Measurements from ENCODE around the gene RCN1.

Gene RCN1

GRCh38 chr11:32081129-32081641 is 9.7 kb upstream of the RCN1 start:
- Histone ChIP-seq H3K9ac (ENCODE audit: low read depth, low read length) (no peak overlapping the region), H3K27me3 (ENCODE audit: control insufficient read depth, insufficient read depth, low read length) (peaks cover 4% of the 10 kb centered on the region), H3K36me3 (ENCODE audit: insufficient read depth, low read length) (no peaks in the 10 kb centered on the region), H3K4me3 (ENCODE audit: low read length) (no peak overlapping the region), H3K4me2 (ENCODE audit: low read length) (no peak overlapping the region), H3K4me1 (ENCODE audit: control insufficient read depth, insufficient read depth, low read length) (peaks cover 10% of the 10 kb centered on the region), H3K9me3 (replicated peaks; ENCODE audit: low read length) (no peaks in the 10 kb centered on the region)

- no peak overlapping the region for H3K4me2 ChIP-seq (ENCODE audit: low read length)
- peaks cover under 1% of the 10 kb centered on the region for H3K27me3 ChIP-seq (ENCODE audit: control insufficient read depth, insufficient read depth, low read length)
- H3K36me3 ChIP-seq (ENCODE audit: insufficient read depth, low read length), result no peaks in the 10 kb centered on the region
- H3K4me3 ChIP-seq (ENCODE audit: low read length), result no peak overlapping the region
- H3K9ac ChIP-seq (ENCODE audit: low read depth, low read length), result no peak overlapping the region
- peaks cover 10% of the 10 kb centered on the region for H3K4me1 ChIP-seq (ENCODE audit: control insufficient read depth, insufficient read depth, low read length)
- no peaks in the 10 kb centered on the region for H3K9me3 ChIP-seq (replicated peaks; ENCODE audit: low read length)
Measured at GRCh38 chr11:32081901-32082300, 9.0 kb upstream of the RCN1 start.

- Histone ChIP-seq H3K36me3 (ENCODE audit: insufficient read depth, low read length) (no peaks in the 10 kb centered on the region), H3K9me3 (replicated peaks; ENCODE audit: low read length) (no peaks in the 10 kb centered on the region), H3K27me3 (ENCODE audit: control insufficient read depth, insufficient read depth, low read length) (no peaks in the 10 kb centered on the region), H3K4me3 (ENCODE audit: low read length) (no peak overlapping the region), H3K9ac (ENCODE audit: low read depth, low read length) (no peak overlapping the region), H3K4me2 (ENCODE audit: low read length) (no peak overlapping the region), H3K4me1 (ENCODE audit: control insufficient read depth, insufficient read depth, low read length) (peaks cover 15% of the 10 kb centered on the region)
Measured at GRCh38 chr11:32082346-32082986, 8.4 kb upstream of the RCN1 start.

GRCh38 chr11:32087597-32087996 is 3.3 kb upstream of the RCN1 start:
- peak overlapping the region; percentile 76 for H3K4me2 ChIP-seq (ENCODE audit: low read length)
- H3K4me1 ChIP-seq (ENCODE audit: control insufficient read depth, insufficient read depth, low read length), result peaks cover 33% of the 10 kb centered on the region
- peak overlapping the region; percentile 16 for H3K9ac ChIP-seq (ENCODE audit: low read depth, low read length)
- H3K9me3 ChIP-seq (replicated peaks; ENCODE audit: low read length), result no peaks in the 10 kb centered on the region
- no peaks in the 10 kb centered on the region for H3K27me3 ChIP-seq (ENCODE audit: control insufficient read depth, insufficient read depth, low read length)
- H3K36me3 ChIP-seq (ENCODE audit: insufficient read depth, low read length), result no peaks in the 10 kb centered on the region
- peak overlapping the region; percentile 55 for H3K4me3 ChIP-seq (ENCODE audit: low read length)

GRCh38 chr11:32088117-32088941 is 2.5 kb upstream of the RCN1 start:
- Histone ChIP-seq H3K36me3 (ENCODE audit: insufficient read depth, low read length) (no peaks in the 10 kb centered on the region), H3K4me3 (ENCODE audit: low read length) (peak overlapping the region; percentile 55), H3K4me1 (ENCODE audit: control insufficient read depth, insufficient read depth, low read length) (peaks cover 39% of the 10 kb centered on the region), H3K9me3 (replicated peaks; ENCODE audit: low read length) (no peaks in the 10 kb centered on the region), H3K4me2 (ENCODE audit: low read length) (peak overlapping the region; percentile 76), H3K27me3 (ENCODE audit: control insufficient read depth, insufficient read depth, low read length) (no peaks in the 10 kb centered on the region), H3K9ac (ENCODE audit: low read depth, low read length) (peak overlapping the region; percentile 51)

- no peaks in the 10 kb centered on the region for H3K9me3 ChIP-seq (replicated peaks; ENCODE audit: low read length)
- peak overlapping the region; percentile 89 for H3K4me2 ChIP-seq (ENCODE audit: low read length)
- H3K27me3 ChIP-seq (ENCODE audit: control insufficient read depth, insufficient read depth, low read length), result no peaks in the 10 kb centered on the region
- peak overlapping the region; percentile 86 for H3K4me3 ChIP-seq (ENCODE audit: low read length)
- H3K9ac ChIP-seq (ENCODE audit: low read depth, low read length), result peak overlapping the region; percentile 97
- H3K36me3 ChIP-seq (ENCODE audit: insufficient read depth, low read length), result peaks cover 10% of the 10 kb centered on the region
- H3K4me1 ChIP-seq (ENCODE audit: control insufficient read depth, insufficient read depth, low read length), result peaks cover 40% of the 10 kb centered on the region
Measured at GRCh38 chr11:32092581-32093170, 1.8 kb downstream of the RCN1 start.

GRCh38 chr11:32094923-32095322 is 4.0 kb downstream of the RCN1 start:
- Histone ChIP-seq H3K27me3 (ENCODE audit: control insufficient read depth, insufficient read depth, low read length) (no peaks in the 10 kb centered on the region), H3K4me1 (ENCODE audit: control insufficient read depth, insufficient read depth, low read length) (peaks cover 24% of the 10 kb centered on the region), H3K36me3 (ENCODE audit: insufficient read depth, low read length) (peaks cover 28% of the 10 kb centered on the region), H3K4me3 (ENCODE audit: low read length) (no peak overlapping the region), H3K9me3 (replicated peaks; ENCODE audit: low read length) (no peaks in the 10 kb centered on the region), H3K9ac (ENCODE audit: low read depth, low read length) (no peak overlapping the region), H3K4me2 (ENCODE audit: low read length) (no peak overlapping the region)

- H3K4me1 ChIP-seq (ENCODE audit: control insufficient read depth, insufficient read depth, low read length), result peaks cover 9% of the 10 kb centered on the region
- no peaks in the 10 kb centered on the region for H3K27me3 ChIP-seq (ENCODE audit: control insufficient read depth, insufficient read depth, low read length)
- H3K36me3 ChIP-seq (ENCODE audit: insufficient read depth, low read length), result peaks cover 62% of the 10 kb centered on the region
- H3K9me3 ChIP-seq (replicated peaks; ENCODE audit: low read length), result no peaks in the 10 kb centered on the region
- H3K9ac ChIP-seq (ENCODE audit: low read depth, low read length), result no peak overlapping the region
- H3K4me2 ChIP-seq (ENCODE audit: low read length), result no peak overlapping the region
- no peak overlapping the region for H3K4me3 ChIP-seq (ENCODE audit: low read length)
Measured at GRCh38 chr11:32098142-32098903, 7.4 kb downstream of the RCN1 start.

GRCh38 chr11:32099516-32099915 is 8.6 kb downstream of the RCN1 start:
- no peak overlapping the region for H3K4me3 ChIP-seq (ENCODE audit: low read length)
- H3K9ac ChIP-seq (ENCODE audit: low read depth, low read length), result no peak overlapping the region
- no peak overlapping the region for H3K4me2 ChIP-seq (ENCODE audit: low read length)
- peaks cover 71% of the 10 kb centered on the region for H3K36me3 ChIP-seq (ENCODE audit: insufficient read depth, low read length)
- peaks cover 5% of the 10 kb centered on the region for H3K4me1 ChIP-seq (ENCODE audit: control insufficient read depth, insufficient read depth, low read length)
- no peaks in the 10 kb centered on the region for H3K9me3 ChIP-seq (replicated peaks; ENCODE audit: low read length)
- H3K27me3 ChIP-seq (ENCODE audit: control insufficient read depth, insufficient read depth, low read length), result no peaks in the 10 kb centered on the region

GRCh38 chr11:32100495-32100894 is 9.6 kb downstream of the RCN1 start:
- peaks cover 71% of the 10 kb centered on the region for H3K36me3 ChIP-seq (ENCODE audit: insufficient read depth, low read length)
- H3K9me3 ChIP-seq (replicated peaks; ENCODE audit: low read length), result no peaks in the 10 kb centered on the region
- H3K4me2 ChIP-seq (ENCODE audit: low read length), result no peak overlapping the region
- no peaks in the 10 kb centered on the region for H3K27me3 ChIP-seq (ENCODE audit: control insufficient read depth, insufficient read depth, low read length)
- no peaks in the 10 kb centered on the region for H3K4me1 ChIP-seq (ENCODE audit: control insufficient read depth, insufficient read depth, low read length)
- H3K4me3 ChIP-seq (ENCODE audit: low read length), result no peak overlapping the region
- H3K9ac ChIP-seq (ENCODE audit: low read depth, low read length), result no peak overlapping the region

- Histone ChIP-seq H3K4me1 (ENCODE audit: control insufficient read depth, insufficient read depth, low read length) (no peaks in the 10 kb centered on the region), H3K4me3 (ENCODE audit: low read length) (no peak overlapping the region), H3K27me3 (ENCODE audit: control insufficient read depth, insufficient read depth, low read length) (no peaks in the 10 kb centered on the region), H3K9me3 (replicated peaks; ENCODE audit: low read length) (no peaks in the 10 kb centered on the region), H3K36me3 (ENCODE audit: insufficient read depth, low read length) (peaks cover 69% of the 10 kb centered on the region), H3K4me2 (ENCODE audit: low read length) (no peak overlapping the region), H3K9ac (ENCODE audit: low read depth, low read length) (no peak overlapping the region)
Measured at GRCh38 chr11:32101791-32102190, 10.9 kb downstream of the RCN1 start.

Data from skeletal muscle satellite cell (primary cell).